Suprapubic skin (tissue), 4 donors: ENCODE results near the gene FAM227A.

ENCODE experiments used
- EP300 ChIP-seq: sonication (generic); formaldehyde crosslinking; IDR thresholded peaks from one replicate; pipeline ENCODE4 v1.6.1; 2017; ENCODE audit warnings: antibody characterized with exemption
- POLR2A ChIP-seq, 2 donors: fragments of 450-650 bp; IDR thresholded peaks; one replicate each; pipeline ENCODE4 v1.6.1; 2017; ENCODE audit warnings: antibody characterized with exemption in 2 of 2, mild to moderate bottlenecking in 2 of 2, moderate library complexity in 2 of 2
- POLR2AphosphoS5 ChIP-seq, 3 donors: sonication (generic); formaldehyde crosslinking; IDR thresholded peaks; one replicate each; pipeline ENCODE4 v1.6.1; 2017; ENCODE audit warnings: antibody characterized with exemption in 3 of 3
- TF ChIP-seq, protein P1 (sequence below), 2 donors: fragments of 200-600 bp in 1 of 2; fragments of 450-650 bp in 1 of 2; sonication (generic) in 1 of 2; IDR thresholded peaks; one replicate each; pipeline ENCODE4 v1.5.1; 2016 to 2019; ENCODE audit warnings: antibody characterized with exemption in 2 of 2, mild to moderate bottlenecking in 1 of 2, moderate library complexity in 1 of 2

DNA sequence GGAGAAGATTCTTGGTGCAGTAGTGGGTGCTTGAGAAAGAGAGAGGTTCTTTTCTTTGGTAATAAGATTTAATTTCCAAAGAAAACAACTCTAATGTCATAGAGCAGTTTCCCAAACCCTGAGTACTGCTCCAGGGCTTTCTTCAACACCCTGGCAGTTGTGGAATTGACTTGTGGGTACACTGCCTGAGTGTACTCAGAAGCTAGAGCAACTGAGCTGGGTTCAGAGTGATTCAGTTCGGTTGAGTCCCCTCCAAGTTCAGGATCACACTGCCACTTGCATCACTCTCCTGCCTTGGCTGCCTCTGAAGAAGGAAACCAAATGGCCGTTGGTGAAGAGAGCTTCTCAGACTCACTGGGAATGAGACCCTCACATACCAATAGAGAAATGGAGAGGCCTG is 91.5 kb downstream of the FAM227A start:
- TF ChIP-seq, protein P1, sequence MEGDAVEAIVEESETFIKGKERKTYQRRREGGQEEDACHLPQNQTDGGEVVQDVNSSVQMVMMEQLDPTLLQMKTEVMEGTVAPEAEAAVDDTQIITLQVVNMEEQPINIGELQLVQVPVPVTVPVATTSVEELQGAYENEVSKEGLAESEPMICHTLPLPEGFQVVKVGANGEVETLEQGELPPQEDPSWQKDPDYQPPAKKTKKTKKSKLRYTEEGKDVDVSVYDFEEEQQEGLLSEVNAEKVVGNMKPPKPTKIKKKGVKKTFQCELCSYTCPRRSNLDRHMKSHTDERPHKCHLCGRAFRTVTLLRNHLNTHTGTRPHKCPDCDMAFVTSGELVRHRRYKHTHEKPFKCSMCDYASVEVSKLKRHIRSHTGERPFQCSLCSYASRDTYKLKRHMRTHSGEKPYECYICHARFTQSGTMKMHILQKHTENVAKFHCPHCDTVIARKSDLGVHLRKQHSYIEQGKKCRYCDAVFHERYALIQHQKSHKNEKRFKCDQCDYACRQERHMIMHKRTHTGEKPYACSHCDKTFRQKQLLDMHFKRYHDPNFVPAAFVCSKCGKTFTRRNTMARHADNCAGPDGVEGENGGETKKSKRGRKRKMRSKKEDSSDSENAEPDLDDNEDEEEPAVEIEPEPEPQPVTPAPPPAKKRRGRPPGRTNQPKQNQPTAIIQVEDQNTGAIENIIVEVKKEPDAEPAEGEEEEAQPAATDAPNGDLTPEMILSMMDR (IDR thresholded peaks at IDR 0.05) = no peak
- TF ChIP-seq POLR2A (IDR thresholded peaks at IDR 0.05) (no peak), POLR2AphosphoS5 (IDR thresholded peaks at IDR 0.05) (no peak), EP300 (no peak)
